Measurements from ENCODE around the gene ACADVL. TPM values are rescaled to one million over a fixed set of nuclear protein-coding genes. Genes with fewer than 3 reads are reported as not detected.

The ACADVL gene
- total and polyA plus RNA-seq, 12 donors, result 807 to 4,806 (median 1,322) TPM

DNA sequence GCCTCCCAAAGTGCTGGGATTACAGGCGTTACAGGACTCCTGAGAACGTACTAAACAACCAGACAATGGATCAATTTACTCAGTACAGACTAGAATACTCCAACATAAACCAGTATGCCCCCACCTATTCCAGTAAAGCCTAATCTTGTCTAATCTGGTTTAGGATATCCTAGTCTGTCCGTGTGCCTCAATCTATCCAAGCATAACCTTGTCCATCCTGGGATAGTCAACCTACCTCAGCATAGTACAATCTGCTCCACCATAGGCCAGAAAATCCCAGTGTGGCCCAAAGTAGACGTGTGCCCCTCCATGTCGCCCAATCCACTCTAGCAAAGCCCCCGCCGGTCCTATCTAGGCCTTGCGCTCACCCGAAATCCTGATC lies 14.0 kb downstream of the ACADVL start:
- H3K27ac ChIP-seq, result peak overlapping the region; percentile 31 to 95 (median 86)

DNA sequence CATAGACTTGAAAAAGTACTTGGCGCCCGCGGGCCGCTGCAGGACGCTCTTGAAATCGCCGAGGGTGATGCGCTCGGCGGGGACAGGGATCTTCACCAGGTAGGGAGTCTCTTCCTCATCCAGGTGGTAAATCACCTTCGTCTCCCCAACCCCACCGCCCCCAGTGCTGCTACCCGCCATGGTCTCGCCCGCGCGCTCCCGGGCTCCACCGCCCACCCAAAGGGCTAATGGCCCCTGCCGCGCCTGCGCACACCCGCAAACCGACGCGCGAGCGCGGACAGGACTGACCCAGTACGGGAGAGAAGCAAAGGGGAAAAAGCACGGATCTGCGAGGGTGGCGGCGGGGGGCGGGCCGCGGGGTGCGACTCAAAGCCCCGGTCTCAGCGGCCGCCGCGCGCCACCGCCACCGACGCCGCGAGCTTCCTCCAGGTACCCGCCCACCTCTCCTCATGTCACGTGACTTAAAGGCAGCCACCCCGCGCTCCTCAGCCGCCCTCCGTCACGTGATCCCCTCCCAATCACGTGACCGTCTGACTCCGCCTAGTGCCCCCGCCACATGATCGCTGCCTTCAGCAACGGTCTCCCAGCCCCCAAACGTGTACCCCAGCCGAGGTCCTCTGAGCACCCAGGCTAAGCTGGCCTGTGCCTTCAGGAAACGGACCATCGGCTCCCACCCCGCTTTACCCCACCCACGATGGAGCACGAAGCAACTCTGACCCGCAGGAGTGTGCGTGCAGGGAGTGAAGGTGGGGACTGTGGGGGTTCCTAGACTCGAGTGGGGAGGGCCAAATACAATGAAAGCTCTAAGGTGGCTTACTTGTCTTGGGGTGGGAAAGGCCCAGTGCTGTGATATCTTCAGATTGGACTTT lies 14.6 kb downstream of the ACADVL start, which contains the start of gene DVL2:
Gene DVL2, minus strand, starts transcription at position 435 of the 869 bp plus-strand sequence. Its CDS starts 255 bp downstream, at position 180.
- no peaks in the 10 kb centered on the region for H3K27me3 ChIP-seq
- peak; percentile 64 to 79 (median 71) for ATAC-seq
- peaks cover 0 to 56% (median 41%) of the 10 kb centered on the region in 9 donors for H3K4me1 ChIP-seq
- peak within 1 kb of the TSS; percentile 57 to 94 (median 86) for H3K4me3 ChIP-seq
- DNase-seq, result peak; percentile 94 to 96
- intact Hi-C loops (cut with DNase I), result no loop called here
- H3K9me3 ChIP-seq, result no peaks in the 10 kb centered on the region
- TF ChIP-seq, protein P1, sequence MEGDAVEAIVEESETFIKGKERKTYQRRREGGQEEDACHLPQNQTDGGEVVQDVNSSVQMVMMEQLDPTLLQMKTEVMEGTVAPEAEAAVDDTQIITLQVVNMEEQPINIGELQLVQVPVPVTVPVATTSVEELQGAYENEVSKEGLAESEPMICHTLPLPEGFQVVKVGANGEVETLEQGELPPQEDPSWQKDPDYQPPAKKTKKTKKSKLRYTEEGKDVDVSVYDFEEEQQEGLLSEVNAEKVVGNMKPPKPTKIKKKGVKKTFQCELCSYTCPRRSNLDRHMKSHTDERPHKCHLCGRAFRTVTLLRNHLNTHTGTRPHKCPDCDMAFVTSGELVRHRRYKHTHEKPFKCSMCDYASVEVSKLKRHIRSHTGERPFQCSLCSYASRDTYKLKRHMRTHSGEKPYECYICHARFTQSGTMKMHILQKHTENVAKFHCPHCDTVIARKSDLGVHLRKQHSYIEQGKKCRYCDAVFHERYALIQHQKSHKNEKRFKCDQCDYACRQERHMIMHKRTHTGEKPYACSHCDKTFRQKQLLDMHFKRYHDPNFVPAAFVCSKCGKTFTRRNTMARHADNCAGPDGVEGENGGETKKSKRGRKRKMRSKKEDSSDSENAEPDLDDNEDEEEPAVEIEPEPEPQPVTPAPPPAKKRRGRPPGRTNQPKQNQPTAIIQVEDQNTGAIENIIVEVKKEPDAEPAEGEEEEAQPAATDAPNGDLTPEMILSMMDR (IDR thresholded peaks at IDR 0.05), result no peak
- 0% methylated on average over 54 to 72 of the region's 72 CpGs for WGBS, 2 donors
- peaks cover 0 to 35% (median 12%) of the 10 kb centered on the region in 9 donors for H3K36me3 ChIP-seq
- peak within 1 kb of the TSS; percentile 31 to 95 (median 86) for H3K27ac ChIP-seq

More for the DNA sequence above, 14.0 kb downstream of the ACADVL start:
- peak overlapping the region; percentile 57 to 94 (median 86) for H3K4me3 ChIP-seq
- peaks cover 0 to 56% (median 41%) of the 10 kb centered on the region in 9 donors for H3K4me1 ChIP-seq
- DNase-seq (no peak), ATAC-seq (peak in 3 of 8 donors; percentile 0 to 2 (median 0))
- intact Hi-C loops (cut with DNase I), result no loop called here
- 2 to 4% methylated on average over 9 of the region's 9 CpGs for whole genome bisulfite sequencing, 2 donors
- no peaks in the 10 kb centered on the region for H3K27me3 ChIP-seq
- TF ChIP-seq, protein P1 (IDR thresholded peaks at IDR 0.05), result no peak
- H3K36me3 ChIP-seq, result peaks cover 0 to 42% (median 14%) of the 10 kb centered on the region in 9 donors
- no peaks in the 10 kb centered on the region for H3K9me3 ChIP-seq

DNA sequence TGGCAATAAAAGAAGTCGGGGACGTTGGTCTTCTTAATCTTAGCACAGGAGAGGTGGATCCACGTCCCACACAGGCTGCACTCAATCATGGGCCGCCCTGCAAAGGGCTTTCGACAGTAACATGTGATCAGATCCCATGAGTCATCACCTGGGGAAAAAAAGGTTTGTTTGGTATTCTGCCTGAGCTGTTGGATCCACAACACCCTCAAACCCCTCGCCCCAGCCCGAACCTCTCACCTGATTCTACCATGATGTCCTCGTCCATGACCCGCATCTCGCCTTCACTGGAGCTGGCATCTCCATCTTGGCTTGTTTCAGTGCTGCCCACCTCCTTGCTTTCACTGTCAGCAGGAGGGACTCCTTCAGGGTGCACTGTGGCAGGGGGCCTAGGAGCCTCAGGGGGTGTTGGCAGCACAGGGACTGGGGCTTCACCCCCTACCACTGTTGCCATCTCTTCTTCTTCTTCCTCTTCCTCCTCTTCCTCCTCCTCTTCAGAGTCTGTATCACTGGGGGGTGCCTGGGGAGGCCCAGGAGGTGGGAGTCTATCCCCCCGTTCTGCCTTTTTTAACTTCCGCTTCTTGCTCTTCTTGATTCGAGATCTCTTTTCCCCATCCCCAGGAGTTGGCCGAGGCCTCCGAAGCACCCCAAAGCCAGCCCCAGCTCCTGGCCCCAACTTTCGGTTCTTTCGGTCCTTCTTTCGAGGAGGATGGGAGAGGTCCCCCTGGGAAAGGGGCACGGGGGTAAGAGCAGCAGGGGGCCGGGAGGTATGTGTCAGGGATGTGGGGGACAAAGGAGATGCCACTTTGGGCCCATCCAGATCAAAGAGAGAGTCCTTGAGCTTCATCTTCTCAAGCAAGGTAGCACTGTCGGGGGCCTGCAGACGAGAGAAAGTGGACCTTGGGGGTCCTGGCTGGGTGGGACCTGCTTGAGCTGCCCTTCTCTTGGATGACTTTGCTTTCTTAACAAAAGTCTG lies 16.2 kb downstream of the ACADVL start:
- no peak overlapping the region for H3K4me3 ChIP-seq
- intact Hi-C loops (cut with DNase I), result no loop called here
- H3K27me3 ChIP-seq, result no peaks in the 10 kb centered on the region
- peaks cover 0 to 34% (median 0%) of the 10 kb centered on the region in 9 donors for H3K36me3 ChIP-seq
- H3K4me1 ChIP-seq, result peaks cover 9 to 68% (median 53%) of the 10 kb centered on the region in 9 donors
- DNase-seq, result no peak
- H3K9me3 ChIP-seq, result no peaks in the 10 kb centered on the region
- H3K27ac ChIP-seq, result no peak overlapping the region
- WGBS, 2 donors, result 86 to 89% methylated on average over 22 of the region's 22 CpGs
- no peak for ATAC-seq
- TF ChIP-seq, protein P1 (IDR thresholded peaks at IDR 0.05), result no peak

DNA sequence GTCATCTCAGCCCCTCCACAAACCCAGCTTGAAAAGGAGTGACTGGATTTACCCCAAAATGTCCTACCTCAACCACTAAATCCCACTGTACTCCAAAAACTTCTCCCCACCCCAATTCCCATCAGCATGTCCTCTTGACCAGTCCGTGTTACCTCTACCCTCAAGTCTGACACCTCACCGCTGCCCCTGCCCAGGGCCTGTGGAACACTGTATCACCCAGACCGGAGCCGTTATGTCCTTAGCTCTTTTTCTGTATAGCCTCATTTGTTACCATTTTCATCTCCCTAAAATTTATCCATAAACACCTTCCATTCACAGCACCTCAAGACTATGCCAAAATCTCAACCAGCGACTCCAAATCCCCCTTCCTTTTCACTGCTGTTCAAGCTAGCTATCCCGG lies 17.1 kb downstream of the ACADVL start:
- H3K27ac ChIP-seq, result peak overlapping the region in 6 of 10 donors; percentile 92 to 100 (median 95)
- intact Hi-C loops (cut with DNase I), result no loop called here
- H3K4me3 ChIP-seq, result peak overlapping the region in 3 of 10 donors; percentile 96 to 99 (median 97)
- peaks cover 0 to 37% (median 0%) of the 10 kb centered on the region in 9 donors for H3K36me3 ChIP-seq
- DNase-seq, result no peak
- TF ChIP-seq, protein P1 (IDR thresholded peaks at IDR 0.05), result no peak
- no peaks in the 10 kb centered on the region for H3K9me3 ChIP-seq
- H3K27me3 ChIP-seq, result no peaks in the 10 kb centered on the region
- ATAC-seq, result no peak
- WGBS, 2 donors, result 87 to 88% methylated on average over 6 of the region's 6 CpGs
- H3K4me1 ChIP-seq, result peaks cover 14 to 70% (median 57%) of the 10 kb centered on the region in 9 donors
